HEK293T (cell line): ENCODE results near the gene PIP4K2B.

Experiments
- ELF4 ChIP-seq: fragments of 450-650 bp; IDR thresholded peaks from 2 replicates; pipeline ENCODE4 v1.6.1; 2017; ENCODE audit warnings: antibody characterized with exemption
- FOXA1 ChIP-seq: fragments of 450-650 bp; IDR thresholded peaks from 2 replicates; pipeline ENCODE4 v1.6.1; 2016; ENCODE audit warnings: mild to moderate bottlenecking
- HDGF ChIP-seq: fragments of 450-650 bp; IDR thresholded peaks from 2 replicates; pipeline ENCODE4 v1.6.1; 2017; ENCODE audit warnings: antibody characterized with exemption, borderline replicate concordance
- L3MBTL2 ChIP-seq: fragments of 450-650 bp; conservative IDR thresholded peaks from 2 replicates; pipeline ENCODE4 v1.6.1; 2016; ENCODE audit warnings: mild to moderate bottlenecking
- TARDBP ChIP-seq: fragments of 450-650 bp; IDR thresholded peaks from 2 replicates; pipeline ENCODE4 v1.6.1; 2016
- ZNF384 ChIP-seq: fragments of 450-650 bp; IDR thresholded peaks from 2 replicates; pipeline ENCODE4 v1.6.1; 2016
- TF ChIP-seq, protein P1 (sequence below): fragments of 450-650 bp; IDR thresholded peaks from 2 replicates; pipeline ENCODE4 v1.6.1; 2016

GRCh38 chr17:38751144-38751807 lies 48.1 kb downstream of the PIP4K2B start:
- TF ChIP-seq L3MBTL2: no peak
- TF ChIP-seq ELF4: no peak
- TF ChIP-seq HDGF: no peak
- TF ChIP-seq FOXA1: no peak
- peak; percentile 96 for TF ChIP-seq ZNF384
- TF ChIP-seq, protein P1, sequence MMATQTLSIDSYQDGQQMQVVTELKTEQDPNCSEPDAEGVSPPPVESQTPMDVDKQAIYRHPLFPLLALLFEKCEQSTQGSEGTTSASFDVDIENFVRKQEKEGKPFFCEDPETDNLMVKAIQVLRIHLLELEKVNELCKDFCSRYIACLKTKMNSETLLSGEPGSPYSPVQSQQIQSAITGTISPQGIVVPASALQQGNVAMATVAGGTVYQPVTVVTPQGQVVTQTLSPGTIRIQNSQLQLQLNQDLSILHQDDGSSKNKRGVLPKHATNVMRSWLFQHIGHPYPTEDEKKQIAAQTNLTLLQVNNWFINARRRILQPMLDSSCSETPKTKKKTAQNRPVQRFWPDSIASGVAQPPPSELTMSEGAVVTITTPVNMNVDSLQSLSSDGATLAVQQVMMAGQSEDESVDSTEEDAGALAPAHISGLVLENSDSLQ: no peak
- no peak for TF ChIP-seq TARDBP
